GM18909 (cell line): ENCODE data around the gene SCML2.
"Not testable (repeated sequence)": the region's sequence is repeated elsewhere in the genome, so short reads cannot be mapped to it uniquely, and the experiment has no call there.

Experiments
- ATAC-seq: cut with Tn5 transposase; IDR thresholded peaks from one replicate; pipeline ENCODE4 v1.9.1; 2021; ENCODE audit warnings: mild to moderate bottlenecking; ENCODE audit not compliant: unreplicated experiment, poor library complexity

The SCML2 gene

GRCh38 chrX:18272222-18272621, 82.3 kb downstream of the SCML2 start:
- ATAC-seq = no peak

DNA sequence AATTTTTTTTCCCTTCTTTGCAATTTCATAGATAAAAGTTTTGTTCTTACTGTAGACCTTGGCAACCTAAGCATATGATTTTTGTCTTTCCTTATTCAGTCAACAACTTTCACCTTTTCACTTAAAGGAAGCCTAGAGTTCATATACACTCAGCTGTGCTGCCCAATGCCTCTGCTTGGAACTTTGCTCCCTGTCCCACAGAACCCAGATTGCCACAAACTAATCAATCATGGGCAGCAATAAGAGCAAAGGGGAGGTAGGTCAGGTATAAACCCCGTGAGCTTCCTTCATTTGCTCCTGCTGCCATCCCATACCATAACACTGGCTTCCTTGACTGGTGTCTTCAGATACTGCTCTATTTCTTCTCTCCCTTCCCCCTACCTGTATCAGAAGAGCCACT, 82.8 kb downstream of the SCML2 start:
- ATAC-seq = no peak

GRCh38 chrX:18271309-18271708, 83.2 kb downstream of the SCML2 start:
- ATAC-seq = no peak

DNA sequence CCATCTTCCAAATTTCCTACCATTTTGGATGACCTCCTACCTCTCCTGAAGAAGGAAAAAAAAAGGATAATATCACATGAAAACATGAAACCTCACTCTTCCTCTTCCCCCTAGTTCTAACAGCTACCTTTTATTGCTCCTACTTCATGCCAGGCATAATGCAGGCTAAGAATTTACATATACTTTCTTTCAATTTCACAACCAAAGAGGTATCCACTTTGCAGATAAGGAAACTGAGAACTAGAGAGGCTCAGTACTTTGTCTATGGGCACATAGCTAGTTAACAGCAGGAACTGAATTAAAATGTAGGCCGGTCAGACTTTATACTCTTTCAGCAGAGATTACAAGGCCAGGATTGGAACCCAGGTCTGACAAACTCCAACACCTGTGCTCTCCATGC, 99.4 kb downstream of the SCML2 start:
- ATAC-seq = no peak

- no peak for ATAC-seq
Measured at GRCh38 chrX:18252644-18253359, 101.7 kb downstream of the SCML2 start.

DNA sequence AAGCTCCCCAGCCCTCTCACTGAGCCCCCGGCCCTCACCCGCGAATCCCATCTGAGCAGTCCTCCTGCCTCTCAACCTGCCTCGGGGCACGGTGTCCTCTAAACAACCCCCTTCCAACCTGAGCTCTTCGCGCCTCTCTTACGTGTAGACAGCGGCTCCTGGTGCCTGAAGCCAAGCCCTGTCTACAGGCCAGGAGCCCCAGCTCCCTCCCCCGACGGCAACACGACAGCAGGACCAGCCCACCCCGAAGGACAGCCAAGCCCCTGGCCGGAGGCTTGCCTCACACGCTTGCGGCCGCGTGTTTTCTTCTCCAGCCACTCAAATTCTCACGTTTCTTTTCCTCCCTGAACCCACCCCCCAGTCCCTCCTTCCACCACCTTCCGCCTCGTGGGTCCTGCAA, 124.8 kb downstream of the SCML2 start:
- ATAC-seq = not testable (repeated sequence)

DNA sequence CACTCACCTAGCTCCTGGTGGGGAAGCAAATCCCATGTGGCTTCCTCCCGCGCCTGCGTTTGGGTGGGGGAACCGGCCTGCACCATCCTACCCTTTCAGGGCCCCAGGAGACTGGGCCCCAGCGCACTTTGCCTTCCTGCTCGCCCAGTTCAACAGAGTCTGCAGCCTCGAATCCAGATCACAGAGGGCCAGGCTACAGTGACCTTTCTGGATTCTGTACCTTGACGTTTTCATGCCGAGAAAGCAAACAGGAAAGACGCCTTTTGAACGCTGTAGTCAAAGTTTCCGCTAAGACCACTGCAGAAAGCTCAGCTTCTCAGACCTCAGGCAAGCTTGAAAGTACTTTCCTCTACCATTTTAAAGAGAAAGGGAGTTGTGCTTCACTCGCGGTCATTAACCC, 126.4 kb downstream of the SCML2 start:
- ATAC-seq = no peak

DNA sequence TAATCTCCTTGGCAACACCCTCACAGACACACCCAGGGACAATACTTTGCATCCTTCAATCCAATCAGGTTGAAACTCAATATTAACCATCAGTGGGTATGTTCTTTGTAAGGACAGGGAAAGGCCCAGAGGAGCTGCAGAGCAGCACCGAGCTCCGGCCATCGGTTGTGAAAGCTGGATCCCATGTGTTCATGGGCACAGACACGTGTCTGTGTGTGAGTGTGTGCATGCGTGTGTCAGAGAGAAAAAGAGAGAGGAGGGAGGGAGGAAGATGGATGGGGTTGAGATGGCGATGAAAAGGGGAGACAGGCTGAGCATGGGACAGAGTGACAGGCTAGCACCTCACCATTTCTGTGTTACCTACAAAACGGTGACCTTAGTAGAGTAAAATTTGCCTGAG, 127.0 kb downstream of the SCML2 start:
- no peak for ATAC-seq

DNA sequence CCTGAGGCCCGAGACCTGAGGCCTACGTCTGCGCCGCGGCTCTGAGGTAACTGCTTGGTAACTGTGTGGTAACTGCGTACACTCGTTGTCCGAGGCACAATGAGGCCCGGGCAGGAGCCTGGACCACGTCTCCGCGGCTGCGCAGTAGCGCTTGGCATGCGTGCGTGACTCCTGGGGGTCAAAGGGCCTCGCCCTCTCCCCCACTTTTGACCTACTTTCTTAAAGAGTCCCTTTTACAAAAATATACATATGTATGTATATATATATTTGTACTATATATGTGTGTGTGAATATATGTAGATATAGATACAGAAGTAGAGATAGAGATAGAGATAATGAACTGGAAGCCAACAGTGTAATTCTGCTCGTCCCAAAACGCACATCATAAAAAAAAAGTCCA, 133.7 kb downstream of the SCML2 start, which contains the start of gene BEND2:
TSS of gene BEND2 (minus strand) at position 101 of the 400 bp plus-strand sequence. CDS start 136 bp downstream, outside the sequence.
- no peak for ATAC-seq

- ATAC-seq = no peak
Measured at GRCh38 chrX:18210470-18210869, 144.0 kb downstream of the SCML2 start.

GRCh38 chrX:18206657-18207056, 147.8 kb downstream of the SCML2 start:
- ATAC-seq = no peak

DNA sequence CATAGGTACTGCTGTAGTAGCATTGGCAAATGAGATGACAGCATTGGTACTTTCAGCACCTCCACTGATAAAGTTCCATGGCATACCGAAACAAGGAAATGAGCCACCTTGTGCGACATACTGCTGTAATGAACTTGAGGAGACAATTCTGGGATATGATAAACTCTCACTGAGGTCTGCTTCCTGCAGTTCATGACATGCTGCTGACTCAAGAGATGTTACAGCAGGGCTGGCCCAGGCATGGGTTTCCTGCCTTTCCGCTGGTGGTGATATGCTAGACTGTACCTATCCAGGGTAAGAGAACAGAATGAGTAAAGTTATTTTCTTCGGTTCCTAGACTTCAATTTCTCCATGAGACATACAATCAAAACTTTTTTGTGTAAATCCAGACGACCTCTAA, 150.9 kb downstream of the SCML2 start:
- no peak for ATAC-seq

GRCh38 chrX:18194688-18195087, 159.8 kb downstream of the SCML2 start:
- no peak for ATAC-seq
